GM13977 (cell line): ENCODE results near the gene TOB2.
"Not testable (repeated sequence)": the region's sequence is repeated elsewhere in the genome, so short reads cannot be mapped to it uniquely, and the experiment has no call there.

Source experiments
- DNase-seq: peaks from one replicate; pipeline ENCODE4 v3.0.0; 2012; ENCODE audit warnings: low spot score
- in situ Hi-C: fragments of 300-500 bp; cut with MboI; formaldehyde crosslinking; loops from one replicate; pipeline ENCODE4 v1.12.0; 2022; ENCODE audit warnings: low sequenced_read_pairs, low pct_unique_long_range_greater_than_20kb, mixed read lengths, inconsistent platforms; ENCODE audit not compliant: unreplicated experiment
- TF ChIP-seq, protein P1 (sequence below): IDR thresholded peaks from 2 replicates; pipeline ENCODE4 v1.5.1; 2012; ENCODE audit warnings: mild to moderate bottlenecking, control low read depth; ENCODE audit not compliant: insufficient read depth; ENCODE audit errors: extremely low read depth, missing control alignments

Gene TOB2

DNA sequence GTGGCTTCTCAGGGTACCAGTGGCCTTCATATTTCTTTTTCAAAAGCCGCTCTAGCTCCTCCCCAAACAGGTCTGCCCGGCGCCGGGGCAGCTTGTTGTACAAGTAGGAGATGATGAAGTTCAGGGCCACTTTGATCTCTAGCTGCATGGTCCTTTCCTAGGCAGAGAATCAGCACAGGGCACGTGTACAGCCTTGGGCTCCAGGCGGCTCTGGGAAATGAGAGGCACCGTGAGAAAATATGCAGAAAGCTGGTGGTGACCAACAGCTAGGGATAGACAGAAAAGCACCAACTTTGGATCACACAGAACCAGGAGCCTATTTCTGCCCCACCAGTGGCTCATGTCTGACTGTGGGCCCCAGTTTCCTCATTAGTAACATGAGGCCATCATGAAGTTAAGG lies 9.4 kb downstream of the TOB2 start:
- TF ChIP-seq, protein P1, sequence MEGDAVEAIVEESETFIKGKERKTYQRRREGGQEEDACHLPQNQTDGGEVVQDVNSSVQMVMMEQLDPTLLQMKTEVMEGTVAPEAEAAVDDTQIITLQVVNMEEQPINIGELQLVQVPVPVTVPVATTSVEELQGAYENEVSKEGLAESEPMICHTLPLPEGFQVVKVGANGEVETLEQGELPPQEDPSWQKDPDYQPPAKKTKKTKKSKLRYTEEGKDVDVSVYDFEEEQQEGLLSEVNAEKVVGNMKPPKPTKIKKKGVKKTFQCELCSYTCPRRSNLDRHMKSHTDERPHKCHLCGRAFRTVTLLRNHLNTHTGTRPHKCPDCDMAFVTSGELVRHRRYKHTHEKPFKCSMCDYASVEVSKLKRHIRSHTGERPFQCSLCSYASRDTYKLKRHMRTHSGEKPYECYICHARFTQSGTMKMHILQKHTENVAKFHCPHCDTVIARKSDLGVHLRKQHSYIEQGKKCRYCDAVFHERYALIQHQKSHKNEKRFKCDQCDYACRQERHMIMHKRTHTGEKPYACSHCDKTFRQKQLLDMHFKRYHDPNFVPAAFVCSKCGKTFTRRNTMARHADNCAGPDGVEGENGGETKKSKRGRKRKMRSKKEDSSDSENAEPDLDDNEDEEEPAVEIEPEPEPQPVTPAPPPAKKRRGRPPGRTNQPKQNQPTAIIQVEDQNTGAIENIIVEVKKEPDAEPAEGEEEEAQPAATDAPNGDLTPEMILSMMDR, result no peak
- in situ Hi-C loops, result no loop called here
- no peak for DNase-seq

- no peak for DNase-seq
- TF ChIP-seq, protein P1, result no peak
- in situ Hi-C loops, result no loop called here
These were observed 10.1 kb downstream of the TOB2 start for GRCh38 chr22:41436322-41437113.

- DNase-seq, result no peak
- TF ChIP-seq, protein P1, result no peak
- in situ Hi-C loops, result no loop called here
These were observed 11.0 kb downstream of the TOB2 start for GRCh38 chr22:41435560-41435959.

DNA sequence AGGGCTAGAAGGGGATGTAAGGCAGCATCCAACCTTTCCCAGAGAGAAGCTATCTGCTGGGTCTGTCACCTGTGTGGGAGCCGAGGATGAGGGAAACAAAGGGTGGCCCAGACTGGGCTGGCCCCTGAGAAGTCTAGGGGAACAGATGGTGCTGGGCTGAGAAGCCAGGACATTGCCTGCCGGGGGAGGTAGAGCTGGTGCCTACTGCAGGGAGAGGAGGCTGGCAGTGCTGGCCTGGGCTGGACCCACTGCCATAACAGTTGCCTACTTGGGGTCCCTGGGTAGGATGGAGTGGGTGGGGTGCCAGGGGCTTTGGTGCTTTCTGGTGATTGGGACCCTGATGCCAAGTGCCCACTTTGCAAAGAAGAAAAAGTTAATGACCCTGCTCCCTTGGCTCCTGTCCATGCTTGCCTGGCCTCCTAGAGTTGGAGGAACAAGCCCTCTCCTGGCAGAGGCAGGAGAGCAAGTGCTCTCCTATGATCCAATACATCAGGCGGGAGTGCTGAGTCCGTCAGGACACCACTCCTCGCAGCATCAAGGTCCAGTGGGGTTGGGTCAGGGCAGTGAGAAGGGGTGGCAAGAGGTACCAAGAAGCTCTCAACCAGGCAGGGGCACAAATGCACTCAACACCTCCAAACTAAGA lies 12.1 kb downstream of the TOB2 start:
- DNase-seq, in situ Hi-C loops: not testable (repeated sequence)

- DNase-seq, in situ Hi-C loops: not testable (repeated sequence)
These were observed 13.1 kb downstream of the TOB2 start for GRCh38 chr22:41433480-41433879.

- in situ Hi-C loops, result no loop called here
- no peak for DNase-seq
- TF ChIP-seq, protein P1, result no peak
These were observed 14.9 kb downstream of the TOB2 start for GRCh38 chr22:41431656-41432055.

- TF ChIP-seq, protein P1, result no peak
- DNase-seq, result no peak
These were observed 16.7 kb downstream of the TOB2 start for GRCh38 chr22:41429951-41430332.

More at GRCh38 chr22:41429951-41430332, 16.7 kb downstream of the TOB2 start:
- in situ Hi-C loops, result no loop called here
